Esophagus muscularis mucosa (tissue), 4 donors: ENCODE measurements around the gene DNAJC17. TPM values are rescaled to one million over a fixed set of nuclear protein-coding genes. Genes with fewer than 3 reads are reported as not detected.

Experiments used
- DNase-seq: peaks from one replicate; pipeline ENCODE4 v3.0.0-alpha.2; 2017; ENCODE audit errors: extremely low spot score
- H3K27ac ChIP-seq, 4 donors: fragments of 200-600 bp; sonication (generic); replicated peaks in 1 of 4; 1 replicate in 3 of 4; 2 replicates in 1 of 4; pipeline ENCODE4 v1.5.1; 2016 to 2019; ENCODE audit warnings: mild to moderate bottlenecking in 1 of 4
- H3K27me3 ChIP-seq, 4 donors: fragments of 200-600 bp; sonication (generic); one replicate each; pipeline versions ENCODE4 v1.5.1 to v1.6.0; 2016 to 2019
- H3K36me3 ChIP-seq, 4 donors: fragments of 200-600 bp; sonication (generic); one replicate each; pipeline ENCODE4 v1.5.1; 2016 to 2019
- H3K4me1 ChIP-seq, 4 donors: fragments of 200-600 bp; sonication (generic); one replicate each; pipeline ENCODE4 v1.5.1; 2016 to 2019
- H3K4me3 ChIP-seq, 4 donors: fragments of 200-600 bp; sonication (generic); 1 replicate in 2 of 4; 2 replicates in 2 of 4; pipeline ENCODE4 v1.5.1; 2016 to 2019; ENCODE audit warnings: mild to moderate bottlenecking in 4 of 4, moderate library complexity in 1 of 4
- H3K9me3 ChIP-seq, 4 donors: fragments of 200-600 bp; sonication (generic); 1 replicate in 3 of 4; 2 replicates in 1 of 4; pipeline ENCODE4 v1.5.1; 2016 to 2019
- EP300 ChIP-seq: sonication (generic); formaldehyde crosslinking; IDR thresholded peaks from one replicate; pipeline ENCODE4 v1.6.1; 2017; ENCODE audit warnings: antibody characterized with exemption
- POLR2A ChIP-seq: fragments of 450-650 bp; IDR thresholded peaks from one replicate; pipeline ENCODE4 v1.6.1; 2017; ENCODE audit warnings: antibody characterized with exemption, moderate library complexity, mild to moderate bottlenecking, low read depth
- POLR2AphosphoS5 ChIP-seq, 2 donors: sonication (generic); formaldehyde crosslinking; IDR thresholded peaks; one replicate each; pipeline ENCODE4 v1.6.1; 2017; ENCODE audit warnings: antibody characterized with exemption in 2 of 2
- whole genome bisulfite sequencing: methylation state at CpG from one replicate; pipeline ENCODE4 v1.1.5; 2018; 5-methylcytosine and 5-hydroxymethylcytosine counted together
- intact Hi-C: fragments of 100-400 bp; cut with DNase I; formaldehyde crosslinking; loops from one replicate; pipeline ENCODE4 v1.15.1; 2023
- total RNA-seq, 4 donors: library from RNA; depleted of rRNA; stranded (reverse); fragments of >200 nt; gene quantifications; one replicate each; pipeline versions ENCODE4 v1.1.0 to v1.2.1, GENCODE V29; 2016
- TF ChIP-seq, protein P1 (sequence below), 3 experiments: fragments of 200-600 bp in 2 of 3; fragments of 450-650 bp in 1 of 3; sonication (generic) in 2 of 3; IDR thresholded peaks; one replicate each; pipeline ENCODE4 v1.5.1; 2017 to 2019; ENCODE audit warnings: antibody characterized with exemption in 3 of 3, mild to moderate bottlenecking in 2 of 3, moderate library complexity in 1 of 3

Gene DNAJC17
- total RNA-seq, 4 donors from 2014 or later, result 10.0 to 23.8 (median 13.9) TPM

GRCh38 chr15:40785814-40786213, 21.5 kb downstream of the DNAJC17 start:
- TF ChIP-seq EP300 (no peak), POLR2A (no peak), POLR2AphosphoS5 (IDR thresholded peaks at IDR 0.05) (no peak)
- TF ChIP-seq, protein P1, sequence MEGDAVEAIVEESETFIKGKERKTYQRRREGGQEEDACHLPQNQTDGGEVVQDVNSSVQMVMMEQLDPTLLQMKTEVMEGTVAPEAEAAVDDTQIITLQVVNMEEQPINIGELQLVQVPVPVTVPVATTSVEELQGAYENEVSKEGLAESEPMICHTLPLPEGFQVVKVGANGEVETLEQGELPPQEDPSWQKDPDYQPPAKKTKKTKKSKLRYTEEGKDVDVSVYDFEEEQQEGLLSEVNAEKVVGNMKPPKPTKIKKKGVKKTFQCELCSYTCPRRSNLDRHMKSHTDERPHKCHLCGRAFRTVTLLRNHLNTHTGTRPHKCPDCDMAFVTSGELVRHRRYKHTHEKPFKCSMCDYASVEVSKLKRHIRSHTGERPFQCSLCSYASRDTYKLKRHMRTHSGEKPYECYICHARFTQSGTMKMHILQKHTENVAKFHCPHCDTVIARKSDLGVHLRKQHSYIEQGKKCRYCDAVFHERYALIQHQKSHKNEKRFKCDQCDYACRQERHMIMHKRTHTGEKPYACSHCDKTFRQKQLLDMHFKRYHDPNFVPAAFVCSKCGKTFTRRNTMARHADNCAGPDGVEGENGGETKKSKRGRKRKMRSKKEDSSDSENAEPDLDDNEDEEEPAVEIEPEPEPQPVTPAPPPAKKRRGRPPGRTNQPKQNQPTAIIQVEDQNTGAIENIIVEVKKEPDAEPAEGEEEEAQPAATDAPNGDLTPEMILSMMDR (IDR thresholded peaks at IDR 0.05), result no peak
- no peak for DNase-seq
- Histone ChIP-seq H3K4me3 (no peak overlapping the region), H3K27ac (no peak overlapping the region), H3K27me3 (no peaks in the 10 kb centered on the region), H3K9me3 (no peaks in the 10 kb centered on the region), H3K4me1 (peaks cover 12 to 18% (median 15%) of the 10 kb centered on the region in 4 donors), H3K36me3 (peaks cover 0 to 12% (median 6%) of the 10 kb centered on the region in 4 donors)
- WGBS, result 82% methylated on average over 2 of the region's 2 CpGs
- intact Hi-C loops, result no loop called here

GRCh38 chr15:40785164-40785563, 22.1 kb downstream of the DNAJC17 start:
- Histone ChIP-seq H3K9me3 (no peaks in the 10 kb centered on the region), H3K4me3 (no peak overlapping the region), H3K4me1 (peaks cover 12 to 18% (median 15%) of the 10 kb centered on the region in 4 donors), H3K36me3 (peaks cover 0 to 7% (median 6%) of the 10 kb centered on the region in 4 donors), H3K27ac (no peak overlapping the region), H3K27me3 (no peaks in the 10 kb centered on the region)
- WGBS, result 84% methylated on average over 3 of the region's 3 CpGs
- intact Hi-C loops, result no loop called here
- TF ChIP-seq, protein P1 (IDR thresholded peaks at IDR 0.05), result no peak
- TF ChIP-seq EP300, result no peak
- no peak for TF ChIP-seq POLR2A
- no peak for TF ChIP-seq POLR2AphosphoS5 (IDR thresholded peaks at IDR 0.05)
- no peak for DNase-seq

DNA sequence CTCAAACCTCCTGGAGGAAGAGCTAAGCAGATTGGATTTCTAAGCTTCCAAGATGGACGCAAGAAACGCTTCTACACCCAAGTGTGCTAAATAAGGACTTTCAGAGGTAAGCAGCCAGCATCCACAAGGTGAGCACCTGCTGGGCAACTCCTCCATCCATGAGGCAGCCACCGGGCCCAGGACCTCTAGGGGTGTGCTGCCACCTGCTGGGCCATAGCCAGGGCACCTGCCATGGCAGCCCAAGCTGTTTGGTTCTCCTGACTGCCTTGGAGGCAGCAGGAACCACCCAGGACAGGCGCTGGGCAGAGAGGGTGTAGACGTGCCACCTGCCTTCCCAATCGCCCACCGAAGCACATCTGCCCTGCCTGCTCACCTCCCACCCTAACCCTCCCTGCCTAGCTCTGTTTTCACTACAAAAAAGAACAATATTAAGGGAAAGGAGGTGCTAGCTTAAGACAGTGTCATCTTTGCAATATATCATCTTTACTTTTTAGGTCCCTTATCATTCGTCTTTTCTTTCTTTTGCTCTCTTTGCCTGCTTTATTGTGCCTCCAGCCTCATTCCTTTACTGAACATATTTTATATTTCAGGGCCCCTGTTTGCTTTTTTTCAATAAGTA, 24.6 kb downstream of the DNAJC17 start:
- H3K27ac ChIP-seq, result no peak overlapping the region
- TF ChIP-seq, protein P1 (IDR thresholded peaks at IDR 0.05), result peak in 1 of 3 experiments; percentile 50
- no peak for TF ChIP-seq EP300
- TF ChIP-seq POLR2A, result no peak
- no peak for TF ChIP-seq POLR2AphosphoS5 (IDR thresholded peaks at IDR 0.05)
- peaks cover 9 to 14% (median 11%) of the 10 kb centered on the region in 4 donors for H3K4me1 ChIP-seq
- H3K36me3 ChIP-seq, result peaks cover 20 to 31% (median 29%) of the 10 kb centered on the region in 4 donors
- H3K4me3 ChIP-seq, result no peak overlapping the region
- 77% methylated on average over 8 of the region's 8 CpGs for WGBS
- H3K9me3 ChIP-seq, result no peaks in the 10 kb centered on the region
- H3K27me3 ChIP-seq, result no peaks in the 10 kb centered on the region
- no peak for DNase-seq
- intact Hi-C loops, result no loop called here

DNA sequence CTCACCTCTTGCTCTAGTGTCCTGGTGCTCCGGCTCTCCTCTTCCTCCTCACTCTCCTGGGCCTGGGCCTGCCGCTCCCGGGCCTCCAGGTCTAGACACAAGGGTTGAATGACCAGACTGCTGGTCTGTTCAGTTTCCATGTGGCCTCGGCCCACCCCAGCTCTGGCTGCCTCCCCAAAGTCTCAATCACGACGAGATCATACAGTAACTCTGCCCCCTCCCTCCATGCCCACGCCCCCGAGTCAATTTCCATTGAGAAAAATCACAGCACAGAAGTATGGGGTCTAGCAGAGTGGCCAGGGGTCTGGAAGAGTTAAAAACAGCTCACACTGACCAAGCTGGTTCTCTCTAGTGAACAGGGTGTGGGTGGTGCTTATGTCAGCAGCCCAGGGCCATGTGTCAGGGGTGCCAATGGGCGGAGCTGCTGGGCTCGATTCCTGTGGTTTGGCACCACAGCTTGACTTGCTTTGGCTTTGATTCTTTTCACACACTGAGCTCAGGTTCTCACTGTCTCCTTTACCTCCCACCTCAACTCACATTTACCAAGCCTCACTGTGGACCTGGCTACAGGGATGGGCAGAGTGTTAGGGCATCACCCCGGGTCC, 30.6 kb downstream of the DNAJC17 start:
- no peak for DNase-seq
- H3K4me3 ChIP-seq, result no peak overlapping the region
- peaks cover 77 to 85% (median 83%) of the 10 kb centered on the region in 4 donors for H3K36me3 ChIP-seq
- H3K27me3 ChIP-seq, result no peaks in the 10 kb centered on the region
- H3K4me1 ChIP-seq, result no peaks in the 10 kb centered on the region
- 74% methylated on average over 7 of the region's 11 CpGs for WGBS
- H3K9me3 ChIP-seq, result no peaks in the 10 kb centered on the region
- TF ChIP-seq, protein P1 (IDR thresholded peaks at IDR 0.05), result no peak
- TF ChIP-seq POLR2AphosphoS5 (IDR thresholded peaks at IDR 0.05), result no peak
- TF ChIP-seq EP300, result no peak
- TF ChIP-seq POLR2A, result no peak
- intact Hi-C loops, result no loop called here
- H3K27ac ChIP-seq, result no peak overlapping the region
